Breast epithelium (tissue), 4 donors: ENCODE data around the gene PDGFA. TPM values are rescaled to one million over a fixed set of nuclear protein-coding genes. Genes with fewer than 3 reads are reported as not detected.

Experiments
- DNase-seq, 2 donors: peaks; one replicate each; pipeline ENCODE4 v3.0.0-alpha.2; 2019; ENCODE audit warnings: low spot score in 2 of 2
- H3K27ac ChIP-seq, 2 donors: fragments of 200-600 bp; sonication (generic) in 1 of 2; one replicate each; pipeline ENCODE4 v1.5.1; 2016 to 2019; ENCODE audit warnings: mild to moderate bottlenecking in 1 of 2
- H3K27me3 ChIP-seq, 2 donors: fragments of 200-600 bp; sonication (generic) in 1 of 2; one replicate each; pipeline versions ENCODE4 v1.5.1 to v1.6.0; 2017 to 2019; ENCODE audit warnings: control low read depth in 1 of 2, mild to moderate bottlenecking in 1 of 2
- H3K36me3 ChIP-seq: fragments of 200-600 bp; one replicate; pipeline ENCODE4 v1.5.1; 2019
- H3K4me1 ChIP-seq, 2 donors: fragments of 200-600 bp; sonication (generic); one replicate each; pipeline ENCODE4 v1.5.1; 2016 to 2019; ENCODE audit warnings: control low read depth in 1 of 2
- H3K4me3 ChIP-seq, 3 donors: fragments of 200-600 bp; sonication (generic); 1 replicate in 2 of 3; 2 replicates in 1 of 3; pipeline ENCODE4 v1.5.1; 2016 to 2019; ENCODE audit warnings: mild to moderate bottlenecking in 3 of 3, moderate library complexity in 2 of 3
- H3K9me3 ChIP-seq, 2 donors: fragments of 200-600 bp; sonication (generic) in 1 of 2; one replicate each; pipeline ENCODE4 v1.5.1; 2016 to 2019; ENCODE audit warnings: control low read depth in 1 of 2
- CTCF ChIP-seq, 3 donors: fragments of 450-650 bp; IDR thresholded peaks; one replicate each; pipeline ENCODE4 v1.5.1; 2016 to 2017; ENCODE audit warnings: antibody characterized with exemption in 3 of 3, mild to moderate bottlenecking in 3 of 3, moderate library complexity in 3 of 3
- POLR2A ChIP-seq: fragments of 450-650 bp; IDR thresholded peaks from one replicate; pipeline ENCODE4 v1.6.1; 2016; ENCODE audit warnings: antibody characterized with exemption, mild to moderate bottlenecking, moderate library complexity
- POLR2AphosphoS5 ChIP-seq, 3 donors: sonication (generic); formaldehyde crosslinking; IDR thresholded peaks; one replicate each; pipeline ENCODE4 v1.6.1; 2017; ENCODE audit warnings: antibody characterized with exemption in 3 of 3
- intact Hi-C: fragments of 100-400 bp; cut with DNase I; formaldehyde crosslinking; loops from one replicate; pipeline ENCODE4 v1.15.1; 2023; ENCODE audit warnings: low total_unique reads
- total RNA-seq, 3 donors: library from RNA; depleted of rRNA; stranded (reverse); fragments of >200 nt; gene quantifications; one replicate each; pipeline ENCODE4 v1.1.0, GENCODE V29; 2016

PDGFA gene
- total RNA-seq, 3 donors from 2014 or later, result 19.8 to 33.4 (median 31.2) TPM

GRCh38 chr7:485188-486081 is 34.2 kb downstream of the PDGFA start:
- Histone ChIP-seq H3K4me1 (no peaks in the 10 kb centered on the region), H3K4me3 (peak overlapping the region in 2 of 3 donors; percentile 23 to 38), H3K27me3 (peaks cover 0 to 20% of the 10 kb centered on the region in 2 donors), H3K27ac (peak overlapping the region; percentile 70 to 76), H3K9me3 (no peaks in the 10 kb centered on the region), H3K36me3 (no peaks in the 10 kb centered on the region)
- TF ChIP-seq CTCF (IDR thresholded peaks at IDR 0.05) (no peak), POLR2A (no peak), POLR2AphosphoS5 (IDR thresholded peaks at IDR 0.05) (no peak)
- intact Hi-C loops, result no loop called here
- DNase-seq, result peak in 1 of 2 donors; percentile 85

DNA sequence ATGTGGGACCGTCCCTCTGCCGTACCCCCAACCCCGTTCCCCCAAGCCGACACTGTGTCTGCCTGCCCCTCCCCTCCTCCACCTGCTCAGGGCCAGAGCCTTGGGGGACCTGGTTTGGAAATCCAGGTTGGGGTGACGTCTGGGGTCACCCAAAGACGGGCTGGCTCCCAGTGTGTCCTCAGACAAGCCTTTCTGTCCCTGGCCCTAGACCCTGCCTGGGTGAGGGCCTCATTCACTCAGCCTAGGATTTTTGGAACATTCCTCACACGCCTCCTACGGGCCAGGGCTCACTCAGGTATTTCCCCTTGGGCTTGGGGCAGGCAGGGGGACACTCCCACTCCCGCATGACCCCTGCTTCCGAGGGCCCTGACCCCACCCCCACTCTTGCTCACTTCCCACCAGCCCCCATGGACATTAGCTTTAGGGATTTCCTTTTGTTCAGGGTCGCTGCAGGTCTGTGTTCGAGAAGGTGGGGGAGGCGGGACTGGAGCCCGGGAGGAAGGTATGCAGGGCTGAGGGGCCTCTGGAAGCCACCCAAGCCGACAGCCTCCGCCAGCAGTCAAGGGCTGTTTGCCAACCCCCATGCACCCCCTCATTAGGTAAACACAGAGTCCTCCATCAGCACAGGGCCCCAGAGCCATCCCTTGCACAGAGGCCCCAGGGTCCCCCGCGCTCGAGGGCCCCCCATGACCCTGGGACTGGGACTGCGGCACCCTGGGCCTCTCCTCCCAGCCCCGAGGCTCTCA is 35.1 kb downstream of the PDGFA start:
- TF ChIP-seq POLR2AphosphoS5 (IDR thresholded peaks at IDR 0.05) (no peak), POLR2A (no peak), CTCF (IDR thresholded peaks at IDR 0.05) (no peak)
- H3K36me3 ChIP-seq, result no peaks in the 10 kb centered on the region
- DNase-seq, result no peak

DNA sequence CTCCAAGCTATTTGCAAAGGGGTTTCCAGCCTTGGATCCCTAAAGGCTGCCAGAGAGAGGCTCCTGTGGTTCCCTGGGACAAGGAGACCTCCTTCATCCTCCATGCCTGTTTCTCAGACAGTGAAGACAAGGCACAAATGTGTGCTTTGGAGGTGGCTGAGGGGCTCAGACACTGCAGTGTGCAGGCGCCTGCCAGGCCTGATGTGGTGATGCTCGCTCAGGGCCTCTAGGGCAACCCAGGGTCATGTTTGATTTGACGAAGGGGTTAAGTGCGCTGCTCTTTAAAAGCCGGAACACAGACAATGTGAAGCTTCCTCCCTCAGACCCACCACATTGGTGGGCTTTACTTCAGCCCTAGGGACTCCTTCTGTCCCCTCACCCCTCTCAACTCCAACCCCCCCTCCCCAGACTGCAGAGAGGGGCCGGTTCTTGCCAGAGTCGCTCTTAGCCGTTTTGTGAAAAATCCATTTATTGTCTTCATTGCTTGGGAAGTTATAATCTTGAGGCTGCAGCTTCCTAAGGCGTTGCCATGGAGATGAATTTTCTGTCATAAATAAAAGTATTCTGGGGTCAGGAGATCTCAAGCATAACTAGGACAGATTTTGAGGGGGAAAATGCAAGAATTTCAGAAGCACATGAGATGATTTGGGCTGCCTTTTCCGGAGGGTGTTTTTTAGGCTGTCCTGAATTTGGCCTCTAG is 35.8 kb downstream of the PDGFA start:
- no peak overlapping the region for H3K4me3 ChIP-seq
- TF ChIP-seq CTCF (IDR thresholded peaks at IDR 0.05) (no peak), POLR2AphosphoS5 (IDR thresholded peaks at IDR 0.05) (no peak), POLR2A (no peak)
- no peaks in the 10 kb centered on the region for H3K4me1 ChIP-seq
- intact Hi-C loops, result no loop called here
- no peaks in the 10 kb centered on the region for H3K9me3 ChIP-seq
- peak overlapping the region; percentile 70 to 76 for H3K27ac ChIP-seq
- DNase-seq, result no peak
- peaks cover 0 to 28% of the 10 kb centered on the region in 2 donors for H3K27me3 ChIP-seq
- H3K36me3 ChIP-seq, result no peaks in the 10 kb centered on the region

More for the DNA sequence above, 35.1 kb downstream of the PDGFA start:
- peak overlapping the region; percentile 70 to 76 for H3K27ac ChIP-seq
- H3K27me3 ChIP-seq, result peaks cover 0 to 28% of the 10 kb centered on the region in 2 donors
- no peaks in the 10 kb centered on the region for H3K4me1 ChIP-seq
- H3K9me3 ChIP-seq, result no peaks in the 10 kb centered on the region
- intact Hi-C loops, result no loop called here
- peak overlapping the region in 1 of 3 donors; percentile 38 for H3K4me3 ChIP-seq

DNA sequence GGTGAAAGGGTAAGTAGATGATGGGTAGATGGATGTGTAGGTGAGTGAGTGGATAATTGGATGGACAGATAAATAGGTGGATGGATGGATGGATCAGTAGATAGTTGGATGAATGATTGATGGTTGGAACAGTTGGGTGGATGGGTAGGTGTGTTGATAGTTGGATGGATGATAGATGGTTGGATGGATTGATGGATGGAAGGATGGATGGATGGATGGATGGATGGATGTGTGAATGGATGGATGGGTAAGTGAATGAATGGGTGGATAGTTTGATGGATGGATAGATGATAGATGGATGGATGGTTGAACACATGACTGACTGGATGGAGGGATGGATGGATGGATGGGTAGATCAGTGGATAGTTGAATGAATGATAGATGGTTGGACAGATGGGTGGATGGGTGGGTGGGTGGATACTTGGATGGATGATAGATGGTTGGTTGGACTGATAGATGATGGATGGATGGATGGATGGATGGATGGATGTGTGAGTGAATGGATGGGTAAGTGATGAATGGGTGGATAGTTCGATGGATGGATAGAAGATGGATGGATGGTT is 37.0 kb downstream of the PDGFA start:
- TF ChIP-seq POLR2A (no peak), CTCF (IDR thresholded peaks at IDR 0.05) (no peak), POLR2AphosphoS5 (IDR thresholded peaks at IDR 0.05) (no peak)
- H3K9me3 ChIP-seq, result no peaks in the 10 kb centered on the region
- no peak for DNase-seq

More for the DNA sequence above, 37.0 kb downstream of the PDGFA start:
- Histone ChIP-seq H3K27me3 (peaks cover 0 to 28% of the 10 kb centered on the region in 2 donors), H3K4me1 (no peaks in the 10 kb centered on the region), H3K27ac (no peak overlapping the region), H3K4me3 (no peak overlapping the region), H3K36me3 (no peaks in the 10 kb centered on the region)
- intact Hi-C loops, result no loop called here
